GM12891 (cell line): ENCODE data around the gene CNTN4.

Experiments used
- PAX5 ChIP-seq: IDR thresholded peaks from 2 replicates; pipeline ENCODE4 v1.6.1; 2011; ENCODE audit warnings: low read length, moderate library complexity, mild to moderate bottlenecking; ENCODE audit not compliant: insufficient read depth, severe bottlenecking
- POLR2A ChIP-seq: IDR thresholded peaks from 2 replicates; pipeline ENCODE4 v1.6.1; 2011; ENCODE audit warnings: low read depth, low read length, control low read depth
- POLR2AphosphoS5 ChIP-seq: IDR thresholded peaks from 2 replicates; pipeline ENCODE4 v1.6.1; 2011; ENCODE audit warnings: low read depth, low read length, control low read depth
- POU2F2 ChIP-seq: IDR thresholded peaks from 2 replicates; pipeline ENCODE4 v1.6.1; 2011; ENCODE audit warnings: low read depth, mild to moderate bottlenecking, control low read depth, low read length, moderate library complexity
- SPI1 ChIP-seq: IDR thresholded peaks from 2 replicates; pipeline ENCODE4 v1.6.1; 2011; ENCODE audit warnings: low read depth, low read length, control low read depth
- TAF1 ChIP-seq: IDR thresholded peaks from 2 replicates; pipeline ENCODE4 v1.6.1; 2011; ENCODE audit warnings: low read depth, low read length, control low read depth

DNA sequence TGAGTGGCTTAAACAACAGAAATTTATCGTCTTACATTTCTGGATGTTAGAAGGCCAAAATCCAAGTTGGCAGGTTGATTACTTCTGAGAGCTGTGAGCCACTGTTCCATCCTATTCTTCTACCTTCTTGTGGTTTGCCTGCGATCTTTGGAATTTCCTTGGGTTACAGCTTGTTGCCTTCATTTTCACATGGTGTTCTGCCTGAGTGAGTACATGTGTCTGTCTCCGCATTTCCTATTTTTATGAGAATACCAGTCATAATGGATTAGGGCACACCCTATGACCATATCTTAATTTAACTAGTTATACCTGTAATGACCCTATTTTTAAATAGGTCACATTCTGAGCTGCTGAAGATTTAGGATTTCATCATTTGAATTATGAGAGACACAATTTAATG lies 294.3 kb downstream of the CNTN4 start:
- TF ChIP-seq POLR2AphosphoS5 (no peak), POLR2A (no peak), SPI1 (no peak), TAF1 (no peak), POU2F2 (no peak), PAX5 (no peak)
